ENCODE results near the gene MPP3. TPM values are rescaled to one million over a fixed set of nuclear protein-coding genes. Genes with fewer than 3 reads are reported as not detected.

Gene MPP3
- total RNA-seq, 6 donors from 2014 or later, result 16.2 to 142 (median 38.5) TPM

- Histone ChIP-seq H3K9me3 (no peaks in the 10 kb centered on the region), H3K4me1 (peaks cover 0 to 8% (median 5%) of the 10 kb centered on the region in 4 donors), H3K27ac (no peak overlapping the region), H3K36me3 (no peaks in the 10 kb centered on the region), H3K27me3 (no peaks in the 10 kb centered on the region), H3K4me3 (no peak overlapping the region)
- no peak for TF ChIP-seq EP300 (IDR thresholded peaks at IDR 0.05)
- TF ChIP-seq POLR2A (IDR thresholded peaks at IDR 0.05), result no peak
- TF ChIP-seq POLR2AphosphoS5 (IDR thresholded peaks at IDR 0.05), result no peak
- TF ChIP-seq CTCF (IDR thresholded peaks at IDR 0.05), result no peak
- WGBS, 2 donors, result 83 to 85% methylated on average over 14 to 17 of the region's 20 CpGs
- no peak for DNase-seq
- no peak for ATAC-seq (ENCODE audit: low FRiP score in 2 of 2)
Observed at GRCh38 chr17:43879723-43880419, 46.9 kb upstream of the MPP3 start.

- DNase-seq, result peak; percentile 65 to 95
- ATAC-seq (ENCODE audit: low FRiP score in 2 of 2), result peak; percentile 86 to 92
- Histone ChIP-seq H3K4me3 (no peak overlapping the region), H3K4me1 (peaks cover 0 to 8% (median 5%) of the 10 kb centered on the region in 4 donors), H3K27ac (no peak overlapping the region), H3K9me3 (no peaks in the 10 kb centered on the region), H3K27me3 (no peaks in the 10 kb centered on the region), H3K36me3 (no peaks in the 10 kb centered on the region)
- WGBS, 2 donors, result 22 to 52% methylated on average over 6 to 13 of the region's 13 CpGs
- TF ChIP-seq POLR2A (IDR thresholded peaks at IDR 0.05), result no peak
- TF ChIP-seq CTCF (IDR thresholded peaks at IDR 0.05), result peak; percentile 89 to 95 (median 92)
- TF ChIP-seq EP300 (IDR thresholded peaks at IDR 0.05), result no peak
Observed at GRCh38 chr17:43878260-43879175, 45.6 kb upstream of the MPP3 start.

- Histone ChIP-seq H3K4me3 (no peak overlapping the region), H3K36me3 (no peaks in the 10 kb centered on the region), H3K9me3 (no peaks in the 10 kb centered on the region), H3K27ac (no peak overlapping the region), H3K4me1 (peaks cover 0 to 8% (median 5%) of the 10 kb centered on the region in 4 donors), H3K27me3 (no peaks in the 10 kb centered on the region)
- ATAC-seq (ENCODE audit: low FRiP score in 2 of 2) (no peak), DNase-seq (no peak)
- WGBS, 2 donors, result 93 to 95% methylated on average over 10 of the region's 10 CpGs
- TF ChIP-seq POLR2A (IDR thresholded peaks at IDR 0.05) (no peak), EP300 (IDR thresholded peaks at IDR 0.05) (no peak), CTCF (IDR thresholded peaks at IDR 0.05) (no peak), POLR2AphosphoS5 (IDR thresholded peaks at IDR 0.05) (no peak)
Observed at GRCh38 chr17:43877451-43878155, 44.7 kb upstream of the MPP3 start.

- ATAC-seq (ENCODE audit: low FRiP score in 2 of 2), result no peak
- WGBS, 2 donors, result 88% methylated on average over 6 of the region's 7 CpGs; no CpG with 5 or more reads in 1 of the 2 donors
Observed at GRCh38 chr17:43877031-43877430, 44.1 kb upstream of the MPP3 start.

More at GRCh38 chr17:43877031-43877430, 44.1 kb upstream of the MPP3 start:
- no peaks in the 10 kb centered on the region for H3K27me3 ChIP-seq
- H3K9me3 ChIP-seq, result no peaks in the 10 kb centered on the region
- peaks cover 0 to 8% (median 5%) of the 10 kb centered on the region in 4 donors for H3K4me1 ChIP-seq
- DNase-seq, result no peak
- no peak for TF ChIP-seq POLR2AphosphoS5 (IDR thresholded peaks at IDR 0.05)
- TF ChIP-seq CTCF (IDR thresholded peaks at IDR 0.05), result no peak
- no peak for TF ChIP-seq POLR2A (IDR thresholded peaks at IDR 0.05)
- no peak for TF ChIP-seq EP300 (IDR thresholded peaks at IDR 0.05)
- no peak overlapping the region for H3K27ac ChIP-seq
- H3K4me3 ChIP-seq, result no peak overlapping the region
- H3K36me3 ChIP-seq, result no peaks in the 10 kb centered on the region

All from upper lobe of left lung (tissue), 6 donors.